Suprapubic skin (tissue), 4 donors: ENCODE measurements around the gene CHST9. TPM values are rescaled to one million over a fixed set of nuclear protein-coding genes. Genes with fewer than 3 reads are reported as not detected.
"Not testable (repeated sequence)": the region's sequence is repeated elsewhere in the genome, so short reads cannot be mapped to it uniquely, and the experiment has no call there.

Experiments
- DNase-seq, 2 donors: peaks; one replicate each; pipeline ENCODE4 v3.0.0-alpha.2; 2019; ENCODE audit warnings: low spot score in 2 of 2
- H3K27ac ChIP-seq: fragments of 200-600 bp; sonication (generic); one replicate; pipeline ENCODE4 v1.5.1; 2019
- H3K27me3 ChIP-seq: fragments of 200-600 bp; sonication (generic); one replicate; pipeline ENCODE4 v1.5.1; 2019
- H3K36me3 ChIP-seq: fragments of 200-600 bp; sonication (generic); one replicate; pipeline ENCODE4 v1.5.1; 2019
- H3K4me1 ChIP-seq: fragments of 200-600 bp; sonication (generic); one replicate; pipeline ENCODE4 v1.5.1; 2019
- H3K4me3 ChIP-seq: fragments of 200-600 bp; sonication (generic); one replicate; pipeline ENCODE4 v1.5.1; 2019; ENCODE audit warnings: mild to moderate bottlenecking
- H3K9me3 ChIP-seq: fragments of 200-600 bp; sonication (generic); one replicate; pipeline ENCODE4 v1.5.1; 2019
- EP300 ChIP-seq: sonication (generic); formaldehyde crosslinking; IDR thresholded peaks from one replicate; pipeline ENCODE4 v1.6.1; 2017; ENCODE audit warnings: antibody characterized with exemption
- POLR2A ChIP-seq, 2 donors: fragments of 450-650 bp; IDR thresholded peaks; one replicate each; pipeline ENCODE4 v1.6.1; 2017; ENCODE audit warnings: antibody characterized with exemption in 2 of 2, mild to moderate bottlenecking in 2 of 2, moderate library complexity in 2 of 2
- POLR2AphosphoS5 ChIP-seq, 3 donors: sonication (generic); formaldehyde crosslinking; IDR thresholded peaks; one replicate each; pipeline ENCODE4 v1.6.1; 2017; ENCODE audit warnings: antibody characterized with exemption in 3 of 3
- WGBS: methylation state at CpG from one replicate; pipeline ENCODE4 v1.1.5; 2018; 5-methylcytosine and 5-hydroxymethylcytosine counted together
- total RNA-seq, 4 donors: library from RNA; depleted of rRNA; stranded (reverse); fragments of >200 nt; gene quantifications; one replicate each; pipeline ENCODE4 v1.1.0, GENCODE V29; 2016
- TF ChIP-seq, protein P1 (sequence below), 2 donors: fragments of 200-600 bp in 1 of 2; fragments of 450-650 bp in 1 of 2; sonication (generic) in 1 of 2; IDR thresholded peaks; one replicate each; pipeline ENCODE4 v1.5.1; 2016 to 2019; ENCODE audit warnings: antibody characterized with exemption in 2 of 2, mild to moderate bottlenecking in 1 of 2, moderate library complexity in 1 of 2

CHST9 gene
- total RNA-seq, 4 donors from 2014 or later = 0.08 to 2.0 (median 0.33) TPM

DNA sequence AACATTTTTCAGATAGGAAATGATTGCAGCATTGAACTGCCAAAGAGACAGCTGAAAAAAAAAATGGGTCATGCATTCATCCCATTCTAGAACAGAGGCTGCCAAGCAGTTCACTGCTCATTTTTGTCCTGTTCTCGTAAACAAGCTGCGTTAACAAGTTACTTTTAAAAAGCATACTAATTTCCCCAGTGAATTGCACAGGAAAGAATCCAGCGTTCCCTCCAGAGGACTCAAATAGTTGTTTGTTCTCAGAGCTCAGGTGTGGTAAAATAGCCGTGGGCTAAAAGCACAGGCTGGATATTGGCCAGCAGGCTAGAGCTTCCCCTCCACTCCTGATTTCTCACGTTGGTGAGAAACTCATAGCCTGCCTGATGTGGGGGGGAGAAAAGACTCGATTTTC lies 243.5 kb downstream of the CHST9 start:
- DNase-seq = no peak
- Histone ChIP-seq H3K4me1 (peaks cover 8% of the 10 kb centered on the region), H3K9me3 (no peaks in the 10 kb centered on the region), H3K36me3 (no peaks in the 10 kb centered on the region), H3K27me3 (no peaks in the 10 kb centered on the region), H3K4me3 (no peak overlapping the region), H3K27ac (no peak overlapping the region)
- no peak for TF ChIP-seq EP300
- TF ChIP-seq, protein P1, sequence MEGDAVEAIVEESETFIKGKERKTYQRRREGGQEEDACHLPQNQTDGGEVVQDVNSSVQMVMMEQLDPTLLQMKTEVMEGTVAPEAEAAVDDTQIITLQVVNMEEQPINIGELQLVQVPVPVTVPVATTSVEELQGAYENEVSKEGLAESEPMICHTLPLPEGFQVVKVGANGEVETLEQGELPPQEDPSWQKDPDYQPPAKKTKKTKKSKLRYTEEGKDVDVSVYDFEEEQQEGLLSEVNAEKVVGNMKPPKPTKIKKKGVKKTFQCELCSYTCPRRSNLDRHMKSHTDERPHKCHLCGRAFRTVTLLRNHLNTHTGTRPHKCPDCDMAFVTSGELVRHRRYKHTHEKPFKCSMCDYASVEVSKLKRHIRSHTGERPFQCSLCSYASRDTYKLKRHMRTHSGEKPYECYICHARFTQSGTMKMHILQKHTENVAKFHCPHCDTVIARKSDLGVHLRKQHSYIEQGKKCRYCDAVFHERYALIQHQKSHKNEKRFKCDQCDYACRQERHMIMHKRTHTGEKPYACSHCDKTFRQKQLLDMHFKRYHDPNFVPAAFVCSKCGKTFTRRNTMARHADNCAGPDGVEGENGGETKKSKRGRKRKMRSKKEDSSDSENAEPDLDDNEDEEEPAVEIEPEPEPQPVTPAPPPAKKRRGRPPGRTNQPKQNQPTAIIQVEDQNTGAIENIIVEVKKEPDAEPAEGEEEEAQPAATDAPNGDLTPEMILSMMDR (IDR thresholded peaks at IDR 0.05) = no peak
- no peak for TF ChIP-seq POLR2AphosphoS5 (IDR thresholded peaks at IDR 0.05)
- no peak for TF ChIP-seq POLR2A (IDR thresholded peaks at IDR 0.05)
- 24% methylated on average over 6 of the region's 6 CpGs for WGBS

DNA sequence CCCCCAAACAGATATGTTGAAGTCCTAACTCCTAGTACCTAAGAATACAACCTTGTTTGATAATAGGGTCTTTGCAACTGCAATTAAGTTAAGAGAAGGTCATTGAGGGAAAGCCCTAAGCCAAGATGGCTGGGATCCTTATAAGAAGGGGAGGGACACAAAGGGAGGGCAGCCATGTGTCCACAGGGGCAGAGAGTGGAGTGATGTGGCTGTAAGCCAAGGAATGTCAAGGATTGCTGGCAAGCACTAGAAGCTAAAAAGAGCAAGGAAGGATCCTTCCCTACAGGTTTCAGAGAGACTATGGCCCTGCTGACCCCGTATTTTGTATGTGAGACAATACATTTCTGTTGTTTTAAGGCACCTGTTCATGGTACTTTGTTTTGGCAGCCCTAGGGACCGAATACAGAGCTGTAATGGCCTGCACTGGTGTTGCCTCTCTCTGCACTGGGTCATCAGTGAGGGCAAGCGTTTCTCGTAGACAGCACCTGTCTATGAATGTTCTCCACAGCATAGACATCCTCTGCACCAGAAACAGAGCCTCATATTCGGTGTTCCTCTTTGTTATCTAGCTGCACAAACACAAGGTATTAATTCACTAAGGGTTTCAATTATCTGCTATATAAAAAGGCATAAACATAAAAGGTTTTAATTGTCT lies 244.2 kb downstream of the CHST9 start:
- TF ChIP-seq EP300 (no peak), POLR2A (IDR thresholded peaks at IDR 0.05) (no peak), POLR2AphosphoS5 (IDR thresholded peaks at IDR 0.05) (no peak)
- TF ChIP-seq, protein P1 (IDR thresholded peaks at IDR 0.05) = no peak
- Histone ChIP-seq H3K36me3 (no peaks in the 10 kb centered on the region), H3K27ac (no peak overlapping the region), H3K27me3 (no peaks in the 10 kb centered on the region), H3K9me3 (no peaks in the 10 kb centered on the region), H3K4me3 (no peak overlapping the region), H3K4me1 (peaks cover 8% of the 10 kb centered on the region)
- no peak for DNase-seq
- 84% methylated on average over 5 of the region's 5 CpGs for WGBS

DNA sequence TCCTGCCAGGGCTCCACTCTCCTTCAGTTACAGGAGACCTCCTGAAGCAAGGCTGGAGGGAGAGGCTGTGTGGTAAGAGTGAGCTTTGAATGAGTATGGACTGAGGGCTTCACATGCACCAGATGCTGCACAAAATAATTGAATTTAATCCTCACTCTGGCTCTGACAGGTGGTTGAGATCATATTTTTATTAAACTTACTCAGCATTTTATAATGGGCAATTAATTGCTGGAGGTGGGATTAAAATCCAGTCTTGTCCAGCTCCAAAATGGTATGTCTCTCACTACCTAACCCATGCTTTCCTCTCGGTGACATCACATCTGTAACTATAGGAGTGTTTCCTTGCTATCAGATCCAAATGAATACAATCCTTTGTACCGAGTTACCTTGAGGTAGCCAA lies 253.4 kb downstream of the CHST9 start:
- H3K9me3 ChIP-seq = no peaks in the 10 kb centered on the region
- no peaks in the 10 kb centered on the region for H3K36me3 ChIP-seq
- H3K27ac ChIP-seq = no peak overlapping the region
- DNase-seq = no peak
- no peak overlapping the region for H3K4me3 ChIP-seq
- WGBS = 92% methylated on average over 2 of the region's 2 CpGs
- TF ChIP-seq POLR2A (IDR thresholded peaks at IDR 0.05) (no peak), POLR2AphosphoS5 (IDR thresholded peaks at IDR 0.05) (no peak), EP300 (no peak)
- TF ChIP-seq, protein P1 (IDR thresholded peaks at IDR 0.05) = no peak
- no peaks in the 10 kb centered on the region for H3K27me3 ChIP-seq
- no peaks in the 10 kb centered on the region for H3K4me1 ChIP-seq

DNA sequence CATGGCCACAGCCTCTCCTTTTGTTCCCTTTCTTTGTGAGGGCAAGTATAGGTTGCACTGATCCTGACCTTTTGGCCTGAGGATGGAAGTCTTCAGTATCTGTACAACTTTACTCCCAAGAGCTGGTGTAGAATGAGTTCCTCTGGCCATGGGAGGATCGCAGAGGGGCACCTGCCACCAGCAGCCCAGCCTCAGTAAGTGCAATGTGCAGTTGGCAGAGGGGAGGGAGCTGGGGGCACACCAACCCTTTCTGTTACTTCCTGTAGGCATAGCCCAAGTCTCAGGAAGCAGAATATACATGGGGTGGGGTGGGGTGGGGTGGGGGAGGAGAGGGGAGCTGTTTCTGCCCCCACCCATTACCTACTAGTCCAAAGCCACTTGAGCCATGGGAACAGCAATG lies 254.5 kb downstream of the CHST9 start:
- H3K36me3 ChIP-seq = no peaks in the 10 kb centered on the region
- no peaks in the 10 kb centered on the region for H3K4me1 ChIP-seq
- no peak overlapping the region for H3K4me3 ChIP-seq
- TF ChIP-seq POLR2AphosphoS5 (IDR thresholded peaks at IDR 0.05) (no peak), EP300 (no peak), POLR2A (IDR thresholded peaks at IDR 0.05) (no peak)
- TF ChIP-seq, protein P1 (IDR thresholded peaks at IDR 0.05) = no peak
- DNase-seq = no peak
- WGBS = 11% methylated on average over 1 of the region's 1 CpG
- H3K27me3 ChIP-seq = no peaks in the 10 kb centered on the region
- no peak overlapping the region for H3K27ac ChIP-seq
- no peaks in the 10 kb centered on the region for H3K9me3 ChIP-seq

DNA sequence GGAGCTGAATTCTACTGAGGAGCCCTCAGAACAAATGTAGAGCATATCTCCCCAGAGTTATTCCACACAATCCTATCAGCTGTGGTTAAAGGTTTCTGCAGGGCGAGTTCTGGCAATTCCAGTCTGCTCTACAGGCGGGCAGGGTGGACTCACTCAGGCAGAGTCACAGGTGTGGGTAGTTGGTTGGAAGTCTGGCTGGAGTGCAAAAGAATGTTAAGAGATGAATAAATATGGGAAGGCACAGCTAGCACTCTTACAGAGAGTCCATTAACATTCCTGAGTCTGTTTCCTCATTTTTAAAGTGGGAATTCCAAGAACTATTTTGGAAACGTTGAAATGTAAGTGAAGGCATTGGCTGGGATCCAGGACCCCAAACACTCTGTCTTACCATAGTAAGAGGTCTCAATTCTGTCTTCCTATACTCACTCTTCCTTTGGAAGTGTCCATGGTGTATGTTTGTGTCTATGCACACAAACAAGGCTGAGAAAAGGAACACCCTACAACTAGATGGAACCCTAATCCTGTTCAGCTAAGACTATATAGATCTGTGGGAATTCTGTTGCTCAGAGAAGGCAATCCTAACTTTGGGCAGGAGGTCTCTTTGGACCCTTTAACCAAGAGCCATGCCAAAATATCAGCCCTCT lies 256.3 kb downstream of the CHST9 start:
- H3K4me3 ChIP-seq = no peak overlapping the region
- no peak overlapping the region for H3K27ac ChIP-seq
- H3K27me3 ChIP-seq = no peaks in the 10 kb centered on the region
- no peaks in the 10 kb centered on the region for H3K4me1 ChIP-seq
- TF ChIP-seq POLR2AphosphoS5 (IDR thresholded peaks at IDR 0.05) (no peak), POLR2A (IDR thresholded peaks at IDR 0.05) (no peak), EP300 (no peak)
- TF ChIP-seq, protein P1 (IDR thresholded peaks at IDR 0.05) = no peak
- H3K36me3 ChIP-seq = no peaks in the 10 kb centered on the region
- no peaks in the 10 kb centered on the region for H3K9me3 ChIP-seq
- 40% methylated on average over 3 of the region's 3 CpGs for WGBS
- no peak for DNase-seq

DNA sequence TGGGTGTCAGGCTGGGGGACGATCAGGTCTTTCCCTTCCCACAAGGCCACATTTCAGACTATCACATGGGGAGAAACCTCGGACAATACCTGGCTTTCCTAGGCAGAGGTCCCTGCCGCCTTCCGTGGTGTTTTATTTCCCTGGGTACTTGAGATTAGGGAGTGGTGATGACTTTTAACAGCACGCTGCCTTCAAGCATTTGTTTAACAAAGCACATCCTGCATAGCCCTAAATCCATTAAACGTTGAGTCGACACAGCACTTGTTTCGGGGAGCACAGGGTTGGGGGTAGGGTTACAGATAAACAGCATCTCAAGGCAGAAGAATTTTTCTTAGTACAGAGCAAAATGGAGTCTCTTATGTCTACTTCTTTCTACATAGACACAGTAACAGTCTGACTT lies 257.3 kb downstream of the CHST9 start:
- H3K9me3 ChIP-seq, H3K36me3 ChIP-seq, H3K4me3 ChIP-seq, H3K27me3 ChIP-seq, H3K27ac ChIP-seq, H3K4me1 ChIP-seq, DNase-seq: not testable (repeated sequence)
- 65% methylated on average over 7 of the region's 8 CpGs for WGBS
